K562 (cell line): ENCODE results near the gene CSNK2A1. TPM values are rescaled to one million over a fixed set of nuclear protein-coding genes. Genes with fewer than 3 reads are reported as not detected.

Experiments used
- ATAC-seq: fragments of 200-7000 bp; cut with Tn5 transposase; 3 replicates; pipeline ENCODE4 v1.9.1; 2020; ENCODE audit warnings: moderate library complexity
- BruUV-seq: library from RNA; stranded (reverse); fragments of 400-500 nt; replicated peaks from 2 replicates; lab custom pipeline; 2021; lab: Mats Ljungman, UMichigan
- CTCF ChIA-PET: fragments of 300-600 bp; formaldehyde crosslinking; extraction: SDS; loops from one replicate; lab custom pipeline; 2021; ENCODE audit warnings: low intra/inter-chr PET ratio; lab: Yijun Ruan, JAX
- POLR2A ChIA-PET: fragments of 300-600, 350-650 bp; sonication (Branson Sonifier 250); formaldehyde crosslinking; extraction: SDS; loops from one replicate; lab custom pipeline; 2021; ENCODE audit warnings: antibody characterized with exemption, inconsistent platforms; lab: Yijun Ruan, JAX
- DNase-seq, 4 experiments: peaks; one replicate each; pipeline versions ENCODE4 v3.0.0 to v3.0.0-alpha.2; 2011 to 2018; ENCODE audit warnings: low spot score in 3 of 4, mixed read lengths in 3 of 4; ENCODE audit errors: extremely low read depth in 1 of 4
- FAIRE-seq: peaks from 2 replicates; lab custom pipeline; 2011; peaks lifted over from hg19 to GRCh38; lab: Jason Lieb, UNC
- H2AFZ ChIP-seq: 2 replicates; pipeline ENCODE4 v1.6.0; 2011; ENCODE audit warnings: low read depth, low read length, control low read depth, inconsistent platforms
- H3K27ac ChIP-seq: fragments of 200-600 bp; 3 replicates; pipeline ENCODE4 v1.8.0; 2011; ENCODE audit warnings: low read depth, mild to moderate bottlenecking, control low read depth, inconsistent platforms, low read length, moderate library complexity, mixed read lengths; ENCODE audit errors: extremely low read depth
- H3K27me3 ChIP-seq, 2 experiments: fragments of 300-600 bp in 1 of 2; 2 replicates in 1 of 2; 3 replicates in 1 of 2; pipeline versions ENCODE4 v1.6.0 to v1.8.0; 2011; ENCODE audit warnings: inconsistent platforms in 2 of 2, low read length in 2 of 2, mild to moderate bottlenecking in 1 of 2, mixed read lengths in 1 of 2, moderate library complexity in 1 of 2; ENCODE audit not compliant: control insufficient read depth in 2 of 2, insufficient read depth in 2 of 2
- H3K36me3 ChIP-seq: fragments of 300-600 bp; 3 replicates; pipeline ENCODE4 v1.8.0; 2011; ENCODE audit warnings: mild to moderate bottlenecking, low read length, inconsistent platforms; ENCODE audit not compliant: control insufficient read depth, insufficient read depth
- H3K4me1 ChIP-seq, 2 experiments: fragments of 200-600 bp in 1 of 2; replicated peaks in 1 of 2; 2 replicates in 1 of 2; 3 replicates in 1 of 2; pipeline versions ENCODE4 v1.5.1 to v1.8.0; 2011; ENCODE audit warnings: inconsistent platforms in 2 of 2, low read length in 2 of 2, mild to moderate bottlenecking in 1 of 2, mixed read lengths in 1 of 2, moderate library complexity in 1 of 2; ENCODE audit not compliant: control insufficient read depth in 2 of 2, insufficient read depth in 2 of 2
- H3K4me2 ChIP-seq: 2 replicates; pipeline ENCODE4 v1.6.1; 2011; ENCODE audit warnings: low read length, control low read depth, inconsistent platforms, mixed read lengths; ENCODE audit not compliant: insufficient read depth
- H3K4me3 ChIP-seq: fragments of 200-600 bp; sonication (generic), shearing (Covaris generic); 2 replicates; pipeline ENCODE4 v1.5.1; 2016; ENCODE audit warnings: control low read depth, inconsistent platforms
- H3K79me2 ChIP-seq: fragments of 200-600 bp; 3 replicates; pipeline ENCODE4 v1.8.0; 2011; ENCODE audit warnings: low read length, inconsistent platforms; ENCODE audit not compliant: control insufficient read depth, insufficient read depth
- H3K9ac ChIP-seq, 2 experiments: 2 replicates each; pipeline versions ENCODE4 v1.6.0 to v1.6.1; 2011; ENCODE audit warnings: low read depth in 2 of 2, low read length in 2 of 2, control low read depth in 1 of 2, inconsistent platforms in 1 of 2, mild to moderate bottlenecking in 1 of 2, mixed read lengths in 1 of 2; ENCODE audit not compliant: insufficient read depth in 1 of 2
- H3K9me1 ChIP-seq: one replicate; pipeline ENCODE4 v1.6.0; 2011; ENCODE audit warnings: inconsistent platforms, mild to moderate bottlenecking, low read length, moderate library complexity; ENCODE audit not compliant: control insufficient read depth, insufficient read depth
- H3K9me3 ChIP-seq: replicated peaks from 2 replicates; pipeline ENCODE4 v1.5.1; 2011; ENCODE audit warnings: low read depth, low read length, inconsistent platforms; ENCODE audit not compliant: control insufficient read depth, insufficient read depth
- H4K20me1 ChIP-seq: replicated peaks from 2 replicates; pipeline ENCODE4 v1.6.1; 2011; ENCODE audit warnings: low read length, inconsistent platforms, mixed read lengths; ENCODE audit not compliant: control insufficient read depth, insufficient read depth
- CBFA2T2 ChIP-seq: fragments of 450-650 bp; conservative IDR thresholded peaks from 2 replicates; pipeline ENCODE4 v1.6.1; 2017; ENCODE audit warnings: mild to moderate bottlenecking
- GTF2F1 ChIP-seq: IDR thresholded peaks from 2 replicates; pipeline ENCODE4 v1.6.1; 2011; ENCODE audit warnings: low read depth, low read length, improper control_type of control experiment
- NFXL1 ChIP-seq: fragments of 450-650 bp; formaldehyde crosslinking; IDR thresholded peaks from 2 replicates; pipeline ENCODE4 v1.4.0; 2021; ENCODE audit warnings: mild to moderate bottlenecking
- NR3C1 ChIP-seq: sonication (generic); formaldehyde crosslinking; IDR thresholded peaks from 2 replicates; pipeline ENCODE4 v1.8.1; 2022; ENCODE audit warnings: missing genetic modification reagents
- RB1 ChIP-seq: fragments of 450-650 bp; IDR thresholded peaks from 2 replicates; pipeline ENCODE4 v1.6.1; 2017; ENCODE audit warnings: low read depth, mild to moderate bottlenecking
- STAT5A ChIP-seq: IDR thresholded peaks from 2 replicates; pipeline ENCODE4 v1.6.1; 2012; ENCODE audit warnings: low read length, inconsistent platforms, borderline replicate concordance
- WGBS: fragments of 100-300 bp; shearing (Covaris generic); methylation state at CpG from one replicate; pipeline ENCODE4 v1.1.6; 2016; ENCODE audit warnings: low coverage, mixed read lengths; ENCODE audit not compliant: insufficient coverage; ENCODE audit errors: missing lambda C conversion rate; 5-methylcytosine and 5-hydroxymethylcytosine counted together
- in situ Hi-C: fragments of 300-500 bp; cut with MboI; formaldehyde crosslinking; loops from 4 replicates; pipeline ENCODE4 v1.15.0; 2018; ENCODE audit warnings: inconsistent platforms, mixed read lengths
- intact Hi-C: fragments of 100-400 bp; cut with micrococcal nuclease; formaldehyde crosslinking; loops from 2 replicates; pipeline ENCODE4 v1.14.2; 2022
- polyA plus RNA-seq, 8 experiments: library from polyadenylated mRNA; depleted of rRNA in 4 of 8; stranded (reverse) in 5 of 8; unstranded in 3 of 8; fragments of >200 nt; fragmentation: Nextera tagmentation in 2 of 8; fragmentation: Illumina TruSeq in 1 of 8; extraction: Ambion mirVana in 2 of 8; extraction: Trizol in 1 of 8; gene quantifications; 2 replicates each; pipeline versions ENCODE4 v1.2.1 to v1.2.3, GENCODE V29; 2011 to 2014; ENCODE audit warnings: inconsistent platforms in 1 of 8, missing spikeins in 1 of 8
- total RNA-seq, 7 experiments: library from RNA; depleted of rRNA in 6 of 7; stranded (reverse); fragments of >200 nt in 6 of 7; fragmentation: Illumina TruSeq in 2 of 7; extraction: Trizol in 2 of 7; gene quantifications; 2 replicates each; pipeline versions ENCODE4 v1.2.1 to v1.2.3, GENCODE V29; 2011 to 2021; ENCODE audit warnings: low replicate concordance in 1 of 7
- TF ChIP-seq, protein P1 (sequence below): IDR thresholded peaks from 3 replicates; pipeline ENCODE4 v1.6.1; 2011; ENCODE audit warnings: borderline replicate concordance, mild to moderate bottlenecking, moderate library complexity; ENCODE audit not compliant: insufficient read length; ENCODE audit errors: extremely low read depth

CSNK2A1 gene
- total and polyA plus RNA-seq, 9 of the 15 experiments (the other 6 are each of a cell fraction or from before 2014, with no cell fraction given) = 71.0 to 251 (median 103) TPM

DNA sequence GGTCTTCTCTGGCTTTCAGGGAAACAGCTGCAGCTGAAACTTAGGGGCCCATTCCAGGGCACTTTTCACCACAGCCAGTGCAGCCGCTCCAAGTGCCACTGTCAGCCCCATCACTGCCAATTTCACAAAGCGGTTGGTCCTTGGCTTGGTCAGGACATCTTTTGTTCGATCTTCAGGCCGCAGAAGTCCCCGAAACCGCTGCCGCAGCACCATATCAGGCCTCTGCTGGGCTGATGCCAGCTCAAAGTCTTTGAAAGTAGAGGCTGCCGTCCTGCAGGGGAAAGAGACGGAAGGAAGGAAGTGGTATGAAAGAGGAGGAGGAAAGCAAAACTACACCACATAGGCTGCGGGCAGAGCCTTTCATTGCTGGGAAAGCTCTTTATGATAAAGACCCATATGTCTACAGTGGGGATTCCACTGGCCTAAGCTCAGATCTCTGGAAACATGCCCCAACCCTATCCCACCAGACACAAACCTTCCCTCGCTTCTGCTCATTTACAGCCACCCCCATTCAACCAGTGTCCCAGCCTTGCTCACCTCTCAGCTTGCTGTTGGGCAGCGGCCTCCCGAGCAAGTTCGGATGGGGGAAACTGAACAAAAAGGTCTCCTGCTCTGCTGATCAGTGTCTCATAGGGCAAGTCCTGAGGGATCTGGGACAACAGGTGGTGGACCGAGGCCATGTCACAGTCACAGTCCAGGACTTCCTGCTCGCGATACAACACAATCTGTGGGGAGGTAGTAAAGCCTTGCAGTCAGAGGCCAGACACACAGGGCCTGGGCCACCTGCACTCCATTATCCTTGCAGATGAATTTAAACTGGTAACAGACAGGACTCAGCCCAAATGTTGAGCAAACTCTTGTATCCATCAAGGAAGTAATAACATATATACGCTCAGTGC, 104.8 kb downstream of the CSNK2A1 start:
- Histone ChIP-seq H3K9ac (0 out of 4 replicates have a peak overlapping the region, but pooled peaks of 1 of the 2 experiments have one; percentile 22), H4K20me1 (no peaks in the 10 kb centered on the region), H3K4me3 (no peak overlapping the region), H2AFZ (no peak overlapping the region), H3K9me1 (no peaks in the 10 kb centered on the region), H3K79me2 (peaks cover 4% of the 10 kb centered on the region; the same call in 1 of the 3 replicates), H3K27me3 (no peaks in the 10 kb centered on the region)
- BruUV-seq = no TSS peak
- TF ChIP-seq RB1 = no peak
- TF ChIP-seq GTF2F1 = no peak
- no peak for TF ChIP-seq NFXL1 (CRISPR knock-in tag)
- TF ChIP-seq STAT5A = no peak
- no peak for TF ChIP-seq CBFA2T2
- TF ChIP-seq NR3C1 (CRISPR knock-in tag) = no peak
- TF ChIP-seq, protein P1, sequence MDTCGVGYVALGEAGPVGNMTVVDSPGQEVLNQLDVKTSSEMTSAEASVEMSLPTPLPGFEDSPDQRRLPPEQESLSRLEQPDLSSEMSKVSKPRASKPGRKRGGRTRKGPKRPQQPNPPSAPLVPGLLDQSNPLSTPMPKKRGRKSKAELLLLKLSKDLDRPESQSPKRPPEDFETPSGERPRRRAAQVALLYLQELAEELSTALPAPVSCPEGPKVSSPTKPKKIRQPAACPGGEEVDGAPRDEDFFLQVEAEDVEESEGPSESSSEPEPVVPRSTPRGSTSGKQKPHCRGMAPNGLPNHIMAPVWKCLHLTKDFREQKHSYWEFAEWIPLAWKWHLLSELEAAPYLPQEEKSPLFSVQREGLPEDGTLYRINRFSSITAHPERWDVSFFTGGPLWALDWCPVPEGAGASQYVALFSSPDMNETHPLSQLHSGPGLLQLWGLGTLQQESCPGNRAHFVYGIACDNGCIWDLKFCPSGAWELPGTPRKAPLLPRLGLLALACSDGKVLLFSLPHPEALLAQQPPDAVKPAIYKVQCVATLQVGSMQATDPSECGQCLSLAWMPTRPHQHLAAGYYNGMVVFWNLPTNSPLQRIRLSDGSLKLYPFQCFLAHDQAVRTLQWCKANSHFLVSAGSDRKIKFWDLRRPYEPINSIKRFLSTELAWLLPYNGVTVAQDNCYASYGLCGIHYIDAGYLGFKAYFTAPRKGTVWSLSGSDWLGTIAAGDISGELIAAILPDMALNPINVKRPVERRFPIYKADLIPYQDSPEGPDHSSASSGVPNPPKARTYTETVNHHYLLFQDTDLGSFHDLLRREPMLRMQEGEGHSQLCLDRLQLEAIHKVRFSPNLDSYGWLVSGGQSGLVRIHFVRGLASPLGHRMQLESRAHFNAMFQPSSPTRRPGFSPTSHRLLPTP = no peak
- TF ChIP-seq, all 486 proteins: peak for 0
- Histone ChIP-seq H3K9me3 (no peaks in the 10 kb centered on the region), H3K36me3 (peaks cover 86% of the 10 kb centered on the region), H3K27ac (no peak overlapping the region), H3K4me1 (no peaks in the 10 kb centered on the region; a peak in 1 of 5 replicates), H3K4me2 (no peak overlapping the region)
- ATAC-seq = no peak
- no peak for DNase-seq
- ChIA-PET CTCF (no interaction called here), POLR2A (interaction anchor here (0.9 to 3.2 kb wide), 4 partner anchors 8 to 108 kb away, joined by 4 to 21 read pairs (median 4); no protein-coding TSS in a partner anchor)
- 91% methylated on average over 17 of the region's 18 CpGs for WGBS
- FAIRE-seq = no peak
- intact Hi-C loops = no loop called here
- in situ Hi-C loops = no loop called here
